HG03558 (cell line): Measurements from ENCODE around the gene GPR151.
"Not testable (repeated sequence)": the region's sequence is repeated elsewhere in the genome, so short reads cannot be mapped to it uniquely, and the experiment has no call there.

Experiments
- ATAC-seq: cut with Tn5 transposase; IDR thresholded peaks from one replicate; pipeline ENCODE4 v1.9.1; 2021; ENCODE audit warnings: moderate number of reproducible peaks; ENCODE audit not compliant: unreplicated experiment; ENCODE audit errors: extremely low read depth

The GPR151 gene

GRCh38 chr5:146516151-146516475 lies at the start of gene GPR151:
TSS of gene GPR151 (minus strand) at chr5:146516190. CDS start at chr5:146516113, 77 bp downstream.
- no peak for ATAC-seq

GRCh38 chr5:146564007-146564762 lies 48.2 kb upstream of the GPR151 start:
- no peak for ATAC-seq

- no peak for ATAC-seq
Measured at GRCh38 chr5:146562461-146562860, 46.5 kb upstream of the GPR151 start.

GRCh38 chr5:146561711-146562110 lies 45.7 kb upstream of the GPR151 start:
- no peak for ATAC-seq

DNA sequence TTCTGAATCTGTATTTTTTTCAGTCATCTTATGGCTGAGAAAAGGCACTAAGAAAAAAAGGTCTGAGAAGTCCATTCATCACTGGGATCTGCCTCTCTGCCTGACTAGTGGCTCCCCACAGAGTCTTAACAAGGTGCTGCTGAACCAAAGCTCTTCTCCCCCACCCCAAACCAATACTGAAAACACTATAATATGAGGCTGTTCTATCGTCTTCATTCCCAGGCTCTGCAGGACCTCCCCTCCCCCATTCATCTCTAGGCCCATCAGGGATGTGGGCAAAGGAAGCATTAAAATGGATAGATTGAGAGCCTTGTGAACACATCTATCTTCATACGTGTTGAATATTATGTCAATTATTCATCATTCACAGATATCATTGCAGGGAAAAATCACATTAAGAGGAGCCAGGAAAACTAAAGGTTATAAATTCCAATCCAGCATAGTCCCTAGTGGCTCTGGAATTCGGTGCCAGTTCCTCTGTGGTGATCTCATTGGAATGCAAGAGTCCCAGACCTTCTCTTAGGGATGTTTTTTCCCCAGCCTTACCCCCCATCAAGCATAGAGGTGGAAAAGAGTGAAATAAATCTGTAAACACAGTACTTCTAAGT lies 44.3 kb upstream of the GPR151 start:
- ATAC-seq = no peak

- not testable (repeated sequence) for ATAC-seq
Measured at GRCh38 chr5:146556884-146557283, 40.9 kb upstream of the GPR151 start.

DNA sequence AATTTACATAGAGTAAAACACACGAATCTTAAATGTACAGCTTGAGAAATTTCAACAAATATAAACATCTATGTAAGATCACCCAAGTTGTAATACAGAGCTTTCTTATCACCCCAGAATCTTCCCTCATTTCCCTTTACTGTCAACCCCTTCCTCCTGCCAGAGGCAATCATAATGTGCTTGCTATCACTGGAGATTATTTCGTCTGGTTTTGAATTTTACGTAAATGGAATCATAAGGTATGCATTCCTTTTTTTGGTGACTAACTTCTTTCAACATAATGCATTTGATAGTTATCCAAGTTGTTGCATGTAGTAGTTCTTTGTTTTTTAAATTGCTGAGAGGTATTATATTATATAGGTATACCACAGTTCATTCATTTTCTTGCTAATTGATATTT lies 37.5 kb upstream of the GPR151 start:
- no peak for ATAC-seq

GRCh38 chr5:146549615-146550014 lies 33.6 kb upstream of the GPR151 start:
- no peak for ATAC-seq

DNA sequence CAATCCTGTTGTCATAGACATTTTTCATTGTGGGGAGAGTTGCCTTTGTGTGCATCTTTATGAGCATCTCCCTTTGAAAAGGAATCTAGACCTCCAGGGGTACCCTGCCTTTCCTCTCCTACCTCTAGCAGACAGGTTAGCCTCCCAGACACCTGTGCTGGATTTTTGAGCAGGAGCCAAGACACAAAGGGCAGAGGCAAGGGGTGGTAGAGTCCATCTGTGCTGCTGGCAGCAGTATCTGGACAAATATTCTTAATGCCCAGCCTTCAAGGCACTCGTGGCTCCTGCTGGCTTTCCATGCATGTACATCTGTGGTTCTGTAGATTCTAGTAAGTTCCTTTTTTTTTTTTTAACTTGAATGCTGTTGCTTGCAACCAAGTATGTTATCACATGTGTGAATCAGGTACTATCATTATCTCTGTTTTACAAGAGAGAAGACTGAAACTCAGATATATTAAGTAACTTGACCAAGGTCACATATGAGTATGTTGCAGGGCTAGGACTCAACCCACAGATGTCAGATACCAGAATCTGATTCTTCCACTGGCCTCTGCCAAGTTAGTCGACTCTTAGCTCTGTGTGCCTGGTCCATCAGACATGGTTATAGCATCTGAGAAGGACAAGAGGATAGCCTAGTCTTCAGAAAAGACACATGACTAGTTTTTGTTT lies 32.9 kb upstream of the GPR151 start:
- ATAC-seq = peak; percentile 33

DNA sequence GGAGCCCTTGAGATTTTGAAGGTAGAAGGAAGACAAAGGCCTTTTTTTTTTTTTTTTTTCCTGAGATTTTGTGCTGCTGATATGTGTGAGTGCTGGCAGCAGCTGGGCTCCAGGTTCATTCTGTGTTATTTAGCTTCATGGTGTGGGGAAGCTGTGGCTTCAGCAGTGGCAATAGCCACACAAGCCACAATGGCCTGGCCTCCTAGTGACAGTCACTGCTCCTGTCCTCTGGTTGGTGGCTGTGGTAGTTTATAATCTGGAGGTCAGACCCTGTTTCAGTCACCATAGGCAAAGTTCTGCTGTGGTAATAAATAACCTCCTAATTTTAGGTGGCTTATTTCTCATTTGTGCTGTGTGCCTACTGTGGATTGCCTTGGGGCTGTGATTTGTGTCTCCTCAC lies 28.2 kb upstream of the GPR151 start:
- no peak for ATAC-seq

- ATAC-seq = peak; percentile 86
Measured at GRCh38 chr5:146541958-146542849, 26.2 kb upstream of the GPR151 start.

DNA sequence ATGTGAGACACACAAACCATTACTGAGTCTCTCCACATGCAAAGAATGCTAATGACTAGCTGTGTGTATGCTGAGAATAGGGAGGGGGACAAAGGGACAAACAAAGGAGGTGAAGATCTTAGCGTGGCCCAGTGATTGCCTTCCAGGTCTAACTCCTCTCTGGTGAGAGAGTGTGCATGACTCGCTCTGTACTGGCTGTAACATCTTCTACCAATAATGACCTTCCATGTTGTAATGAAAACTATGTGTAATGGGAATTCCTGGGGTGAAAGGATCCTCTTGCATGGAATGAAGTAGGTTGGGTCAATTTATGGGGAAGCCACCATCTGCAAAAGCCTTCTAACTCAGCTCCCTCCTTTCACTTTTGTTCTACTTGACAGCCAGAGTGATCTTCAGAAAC lies 24.4 kb upstream of the GPR151 start:
- no peak for ATAC-seq

- no peak for ATAC-seq
Measured at GRCh38 chr5:146539973-146540372, 24.0 kb upstream of the GPR151 start.

GRCh38 chr5:146538432-146538831 lies 22.4 kb upstream of the GPR151 start:
- ATAC-seq = no peak

DNA sequence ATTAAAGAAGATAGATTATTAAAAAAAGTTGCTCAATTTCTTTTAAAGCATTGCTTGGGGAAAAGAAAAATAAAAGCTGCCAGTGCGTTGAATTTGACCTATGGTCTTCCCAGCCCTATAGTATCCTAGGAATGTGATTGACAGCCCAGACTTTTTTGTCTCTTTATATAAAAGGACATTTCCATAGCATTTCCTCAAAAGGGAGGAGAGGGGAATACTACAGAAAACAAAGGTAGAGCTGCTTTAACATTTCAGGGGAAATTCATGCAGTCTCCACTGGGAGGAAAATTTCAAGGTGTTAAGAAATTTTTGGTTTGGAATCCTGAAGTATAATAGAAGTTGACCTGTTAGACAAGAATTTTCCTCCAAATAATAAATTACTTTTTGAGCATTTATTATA lies 17.9 kb upstream of the GPR151 start:
- ATAC-seq = no peak

DNA sequence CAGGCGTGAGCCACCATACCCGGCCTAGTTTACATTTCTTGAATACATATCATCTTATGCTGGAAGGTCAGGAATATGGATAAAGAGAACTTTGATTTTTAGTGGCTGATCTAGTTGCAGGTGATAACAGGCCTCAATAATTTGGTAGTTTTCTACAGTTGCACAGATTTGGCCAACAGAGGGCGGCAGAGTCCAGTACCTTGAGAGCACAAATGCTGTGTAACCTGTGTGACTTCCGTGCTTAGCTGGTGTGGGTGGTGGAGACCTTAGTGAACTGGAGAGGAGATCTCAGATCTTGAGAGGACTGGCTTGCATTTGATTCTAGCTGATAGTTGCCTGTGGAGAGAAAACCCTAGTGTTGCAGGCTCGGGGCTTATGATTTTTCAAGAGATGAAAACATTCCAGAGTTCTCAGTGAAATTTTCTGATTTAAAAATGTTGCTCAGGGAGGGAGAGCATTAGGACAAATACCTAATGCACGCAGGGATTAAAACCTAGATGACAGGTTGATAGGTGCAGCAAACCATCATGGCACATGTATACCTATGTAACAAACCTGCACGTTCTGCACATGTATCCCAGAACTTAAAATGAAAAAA lies 17.4 kb upstream of the GPR151 start:
- peak; percentile 97 for ATAC-seq

DNA sequence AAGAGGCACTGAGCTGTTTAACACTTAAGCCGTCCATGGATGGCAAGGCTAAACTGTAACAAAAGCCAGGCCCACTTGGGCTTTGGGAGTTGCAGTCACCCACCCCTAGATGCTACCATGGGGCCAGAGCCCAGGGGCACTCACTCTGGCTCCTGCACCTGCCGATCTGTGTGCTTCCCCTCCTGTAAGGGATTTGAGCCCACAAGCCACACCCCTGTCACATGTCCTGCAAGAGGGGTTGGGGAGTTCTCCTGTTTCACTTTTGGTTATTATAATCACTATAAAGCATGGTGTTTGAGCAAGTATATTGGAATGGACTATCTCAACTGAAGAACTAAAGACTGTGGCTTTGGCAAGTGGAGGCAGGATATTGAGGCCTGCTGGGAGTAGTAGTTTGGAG lies 14.0 kb upstream of the GPR151 start:
- ATAC-seq = no peak

GRCh38 chr5:146528236-146528635 lies 12.2 kb upstream of the GPR151 start:
- no peak for ATAC-seq

GRCh38 chr5:146527785-146528184 lies 11.8 kb upstream of the GPR151 start:
- no peak for ATAC-seq

DNA sequence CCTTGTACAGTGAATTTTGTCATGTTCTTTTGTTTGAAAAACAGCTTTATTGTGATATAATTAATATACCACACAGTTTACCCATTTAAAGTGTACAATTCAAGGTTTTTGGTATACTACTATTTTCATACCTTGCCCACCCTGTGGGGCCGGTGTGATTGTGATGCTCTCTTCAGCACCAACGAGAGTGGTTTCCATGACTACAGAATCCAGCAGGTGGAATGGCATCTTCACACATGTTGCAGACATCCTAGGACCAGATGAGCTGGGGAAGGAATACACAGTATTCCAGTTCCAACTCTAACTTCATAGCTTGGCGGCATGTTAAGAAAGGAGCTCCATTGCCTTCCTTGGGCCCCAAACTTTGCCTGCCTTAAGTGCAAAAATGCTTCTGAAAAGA lies 7.7 kb upstream of the GPR151 start:
- no peak for ATAC-seq
